ENCODE measurements around the gene RASAL1. TPM values are rescaled to one million over a fixed set of nuclear protein-coding genes. Genes with fewer than 3 reads are reported as not detected.
A peak's percentile ranks its signal among the peaks of the same experiment; 100 is the strongest.

The RASAL1 gene
- polyA plus RNA-seq, 3 donors = not detected

- 59% methylated on average over 4 of the region's 5 CpGs for WGBS (ENCODE audit: insufficient coverage)
- no peak overlapping the region for H3K4me2 ChIP-seq (replicated peaks; ENCODE audit: extremely low read depth, low read length, poor library complexity, severe bottlenecking)
- no peak overlapping the region for H3K9ac ChIP-seq (ENCODE audit: insufficient read depth, low read length, poor library complexity, severe bottlenecking)
- no peaks in the 10 kb centered on the region for H3K4me1 ChIP-seq (ENCODE audit: control insufficient read depth in 1 of 2, insufficient read depth in 2 of 2, low read length in 2 of 2)
- DNase-seq = no peak
- Mint-ChIP-seq H3K27ac (peak overlapping the region in 1 of 7 donors; percentile 41), H3K27me3 (ENCODE audit: low read depth in 3 of 3) (peaks cover 5 to 14% (median 10%) of the 10 kb centered on the region in 3 donors), H3K4me1 (no peaks in the 10 kb centered on the region), H3K9me3 (peaks cover 0 to 2% (median 0%) of the 10 kb centered on the region in 7 donors), H3K36me3 (no peaks in the 10 kb centered on the region), H3K4me3 (no peak overlapping the region)
- H3K9me3 ChIP-seq (replicated peaks in 1 of 2; ENCODE audit: control insufficient read depth in 1 of 2, insufficient read depth in 1 of 2, low read length in 2 of 2) = no peaks in the 10 kb centered on the region
- H3K27ac ChIP-seq (ENCODE audit: low read depth in 1 of 2, low read length in 2 of 2) = no peak overlapping the region
- intact Hi-C loops (cut with micrococcal nuclease) = no loop called here
- H3K27me3 ChIP-seq (ENCODE audit: control insufficient read depth in 2 of 2, insufficient read depth in 2 of 2, low read length in 2 of 2) = no peaks in the 10 kb centered on the region
- H3K4me3 ChIP-seq (replicated peaks in 1 of 3; ENCODE audit: low read depth in 2 of 3, low read length in 3 of 3) = no peak overlapping the region
- H3K36me3 ChIP-seq (replicated peaks in 1 of 2; ENCODE audit: control insufficient read depth in 1 of 2, insufficient read depth in 2 of 2, low read length in 2 of 2) = no peaks in the 10 kb centered on the region
- no peaks in the 10 kb centered on the region for H4K20me1 ChIP-seq (ENCODE audit: insufficient read depth, low read length)
- H2AFZ ChIP-seq (ENCODE audit: insufficient read depth, low read depth, low read length, poor library complexity, severe bottlenecking) = no peak overlapping the region
- no peaks in the 10 kb centered on the region for H3K79me2 ChIP-seq (ENCODE audit: insufficient read depth, low read length)
- no peak for TF ChIP-seq CTCF (IDR thresholded peaks at IDR 0.05)
These were observed 66.4 kb downstream of the RASAL1 start for GRCh38 chr12:113069149-113069548.

GRCh38 chr12:113067987-113068935 lies 67.3 kb downstream of the RASAL1 start:
- no peak overlapping the region for H3K4me3 ChIP-seq (replicated peaks in 1 of 3; ENCODE audit: low read depth in 2 of 3, low read length in 3 of 3)
- 93% methylated on average over 7 of the region's 10 CpGs for WGBS (ENCODE audit: insufficient coverage)
- intact Hi-C loops (cut with micrococcal nuclease) = no loop called here
- H4K20me1 ChIP-seq (ENCODE audit: insufficient read depth, low read length) = no peaks in the 10 kb centered on the region
- Mint-ChIP-seq H3K27ac (no peak overlapping the region), H3K9me3 (peaks cover 0 to 2% (median 0%) of the 10 kb centered on the region in 7 donors), H3K36me3 (no peaks in the 10 kb centered on the region), H3K4me1 (no peaks in the 10 kb centered on the region), H3K4me3 (no peak overlapping the region), H3K27me3 (ENCODE audit: low read depth in 3 of 3) (peaks cover 1 to 15% (median 12%) of the 10 kb centered on the region in 3 donors)
- DNase-seq = no peak
- H3K79me2 ChIP-seq (ENCODE audit: insufficient read depth, low read length) = no peaks in the 10 kb centered on the region
- no peaks in the 10 kb centered on the region for H3K27me3 ChIP-seq (ENCODE audit: control insufficient read depth in 2 of 2, insufficient read depth in 2 of 2, low read length in 2 of 2)
- no peaks in the 10 kb centered on the region for H3K36me3 ChIP-seq (replicated peaks in 1 of 2; ENCODE audit: control insufficient read depth in 1 of 2, insufficient read depth in 2 of 2, low read length in 2 of 2)
- no peak overlapping the region for H3K9ac ChIP-seq (ENCODE audit: insufficient read depth, low read length, poor library complexity, severe bottlenecking)
- no peak overlapping the region for H3K27ac ChIP-seq (ENCODE audit: low read depth in 1 of 2, low read length in 2 of 2)
- H3K9me3 ChIP-seq (replicated peaks in 1 of 2; ENCODE audit: control insufficient read depth in 1 of 2, insufficient read depth in 1 of 2, low read length in 2 of 2) = no peaks in the 10 kb centered on the region
- H3K4me2 ChIP-seq (replicated peaks; ENCODE audit: extremely low read depth, low read length, poor library complexity, severe bottlenecking) = no peak overlapping the region
- H2AFZ ChIP-seq (ENCODE audit: insufficient read depth, low read depth, low read length, poor library complexity, severe bottlenecking) = no peak overlapping the region
- no peak for TF ChIP-seq CTCF (IDR thresholded peaks at IDR 0.05)
- H3K4me1 ChIP-seq (ENCODE audit: control insufficient read depth in 1 of 2, insufficient read depth in 2 of 2, low read length in 2 of 2) = no peaks in the 10 kb centered on the region
